HG03139 (cell line): ENCODE data around the gene RHOG.

ENCODE experiments used
- ATAC-seq: cut with Tn5 transposase; IDR thresholded peaks from one replicate; pipeline ENCODE4 v1.9.1; 2021; ENCODE audit not compliant: unreplicated experiment

Gene RHOG

DNA sequence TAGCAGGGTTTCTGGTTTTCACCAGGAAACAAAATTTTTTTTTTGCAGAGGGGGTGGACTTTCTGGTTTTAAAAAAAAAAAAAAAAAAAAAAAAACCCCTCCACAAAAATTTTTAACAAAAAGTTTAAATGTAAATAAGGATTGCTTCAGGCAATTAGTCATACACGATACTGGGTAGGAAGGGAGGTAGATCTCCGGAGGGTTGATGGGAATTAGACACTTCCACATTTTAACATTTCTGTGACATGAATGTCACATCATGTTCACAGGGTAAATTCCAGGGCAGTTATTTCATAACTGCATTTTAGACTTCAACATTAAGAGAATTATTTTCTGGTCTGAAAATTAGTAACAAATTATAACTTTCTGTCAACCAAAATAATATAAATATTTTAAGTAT, 59.3 kb downstream of the RHOG start:
- ATAC-seq: no peak
